ENCODE results near the gene CDH16.
"Not testable (repeated sequence)": the region's sequence is repeated elsewhere in the genome, so short reads cannot be mapped to it uniquely, and the experiment has no call there.

Gene CDH16

DNA sequence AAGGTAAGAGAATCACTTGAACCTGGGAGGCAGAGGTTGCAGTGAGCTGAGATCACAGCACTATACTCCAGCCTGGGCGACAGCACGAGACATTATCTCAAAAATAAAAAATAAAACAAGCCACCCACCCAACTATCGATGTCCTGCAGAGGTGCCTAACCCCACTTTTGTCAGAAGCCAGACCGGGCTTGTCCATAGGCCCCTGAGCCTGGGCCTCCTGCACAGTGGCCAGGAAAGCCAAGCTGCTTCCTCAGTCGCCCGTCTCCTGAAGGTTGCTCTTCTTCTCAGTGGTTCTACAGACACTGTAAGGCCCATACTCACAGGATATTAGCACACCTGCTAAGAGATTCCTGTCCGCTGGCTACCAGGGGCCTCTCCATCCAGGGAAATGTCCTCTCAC lies 27.9 kb upstream of the CDH16 start:
- no peak for DNase-seq

GRCh38 chr16:66945939-66946338 lies 27.3 kb upstream of the CDH16 start:
- DNase-seq = no peak

GRCh38 chr16:66944971-66945370 lies 26.3 kb upstream of the CDH16 start:
- not testable (repeated sequence) for DNase-seq

DNA sequence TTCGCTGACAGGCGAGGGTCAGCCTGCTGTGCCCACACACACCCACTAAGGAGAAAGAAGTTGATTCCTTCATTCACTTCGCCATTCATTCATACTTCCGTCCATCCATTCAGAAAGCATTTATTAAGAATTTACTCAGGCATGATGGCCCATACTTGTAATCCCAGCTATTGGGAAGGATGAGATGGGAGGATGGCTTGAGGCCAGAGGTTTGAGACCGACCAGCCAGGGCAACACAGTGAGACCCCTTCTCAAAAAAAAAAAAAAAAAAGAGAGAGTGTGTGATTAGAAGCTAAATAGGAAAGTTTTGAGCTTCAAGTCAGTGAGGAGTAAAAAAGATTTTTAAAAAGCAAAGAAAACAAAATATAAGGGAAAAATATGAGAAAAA lies 25.4 kb upstream of the CDH16 start:
- DNase-seq = no peak

- DNase-seq = no peak
These were observed 24.9 kb upstream of the CDH16 start for GRCh38 chr16:66943426-66944053.

- DNase-seq = no peak
These were observed 24.3 kb upstream of the CDH16 start for GRCh38 chr16:66942981-66943380.

DNA sequence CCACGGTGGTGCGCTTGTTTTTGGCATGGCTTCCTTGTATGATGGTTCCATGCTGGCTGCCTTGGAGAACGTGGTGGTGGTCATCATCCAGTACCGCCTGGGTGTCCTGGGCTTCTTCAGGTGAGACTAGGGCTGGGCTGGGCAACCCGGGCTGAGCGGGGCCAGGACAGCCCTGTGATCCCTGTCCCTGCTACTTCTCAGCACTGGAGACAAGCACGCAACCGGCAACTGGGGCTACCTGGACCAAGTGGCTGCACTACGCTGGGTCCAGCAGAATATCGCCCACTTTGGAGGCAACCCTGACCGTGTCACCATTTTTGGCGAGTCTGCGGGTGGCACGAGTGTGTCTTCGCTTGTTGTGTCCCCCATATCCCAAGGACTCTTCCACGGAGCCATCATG lies 21.6 kb upstream of the CDH16 start:
- DNase-seq = no peak

GRCh38 chr16:66939366-66939765 lies 20.7 kb upstream of the CDH16 start:
- DNase-seq = no peak

DNA sequence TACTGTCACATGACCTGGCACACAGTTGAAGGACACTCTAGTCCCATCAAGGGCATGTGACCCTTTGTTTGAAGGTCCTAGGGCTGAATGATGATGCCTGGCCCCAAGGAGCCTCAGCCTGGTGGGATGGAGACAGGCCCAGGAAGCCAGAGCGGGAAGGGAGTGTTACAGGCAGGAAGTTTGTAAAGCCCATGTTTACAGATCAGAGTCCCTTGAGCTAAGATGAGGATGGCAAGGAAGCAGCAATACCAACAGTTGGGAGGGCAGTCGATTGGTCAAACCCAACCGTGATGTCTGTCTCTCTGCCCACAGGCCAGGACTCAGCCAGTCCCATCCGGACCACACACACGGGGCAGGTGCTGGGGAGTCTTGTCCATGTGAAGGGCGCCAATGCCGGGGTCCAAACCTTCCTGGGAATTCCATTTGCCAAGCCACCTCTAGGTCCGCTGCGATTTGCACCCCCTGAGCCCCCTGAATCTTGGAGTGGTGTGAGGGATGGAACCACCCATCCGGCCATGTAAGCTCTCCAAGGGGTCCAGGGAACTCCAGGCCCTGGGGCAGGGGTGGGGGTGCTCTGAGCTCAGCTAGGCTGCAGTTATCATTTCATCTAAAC lies 19.1 kb upstream of the CDH16 start:
- DNase-seq = no peak

GRCh38 chr16:66936889-66937554 lies 18.3 kb upstream of the CDH16 start:
- DNase-seq = no peak

GRCh38 chr16:66936462-66936861 lies 17.8 kb upstream of the CDH16 start:
- no peak for DNase-seq

- DNase-seq = no peak
These were observed 16.8 kb upstream of the CDH16 start, which contains the start of gene CES2 for GRCh38 chr16:66935314-66936011. Gene CES2, plus strand, starts transcription at chr16:66935516. Its CDS starts 120 bp downstream, at chr16:66935636.

DNA sequence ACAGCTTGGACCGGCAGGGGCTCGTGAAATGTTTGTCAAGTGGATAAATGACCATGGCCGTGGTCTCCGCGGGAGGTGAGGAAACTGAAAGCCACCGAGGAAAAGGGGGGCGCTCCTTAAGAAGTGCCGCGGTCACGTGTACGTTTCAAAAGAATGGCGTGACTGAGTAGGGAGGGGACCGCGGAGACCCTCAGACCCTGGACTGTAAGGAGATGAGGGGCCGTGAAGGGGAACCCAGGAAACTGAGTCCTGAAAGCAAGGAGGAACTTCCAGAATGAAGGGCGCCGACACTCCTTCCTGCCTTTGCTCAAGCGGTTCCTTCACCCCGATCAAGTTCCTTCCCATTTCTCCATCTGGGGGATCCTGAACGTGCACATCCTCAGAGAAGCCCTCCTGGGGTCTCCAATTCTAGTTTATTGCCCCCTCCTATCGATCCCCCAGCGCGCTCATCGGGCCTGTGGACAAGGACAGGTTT lies 16.2 kb upstream of the CDH16 start:
- not testable (repeated sequence) for DNase-seq

GRCh38 chr16:66934138-66934838 lies 15.6 kb upstream of the CDH16 start, which contains the start of gene CIAO2B:
Gene CIAO2B, minus strand, starts transcription at chr16:66934402. Its CDS starts 38 bp downstream, at chr16:66934364.
- peak; percentile 62 for DNase-seq

DNA sequence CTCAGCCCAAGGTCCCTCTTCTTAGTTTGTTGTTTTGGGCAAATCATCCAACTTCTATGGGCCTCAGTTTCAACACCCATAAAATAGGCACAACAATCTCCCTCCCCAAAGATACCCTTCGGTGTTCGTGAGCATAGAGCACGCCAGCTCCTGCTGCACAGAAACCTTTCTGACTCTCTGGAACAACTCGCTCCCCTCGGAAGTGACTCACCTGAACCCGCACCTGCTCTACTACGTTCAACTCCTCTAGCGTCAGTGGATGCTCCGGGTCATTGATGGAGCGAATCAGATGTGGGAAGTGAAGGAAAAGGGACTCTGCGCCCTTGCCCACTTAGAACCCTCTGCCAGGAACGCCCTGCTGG lies 15.1 kb upstream of the CDH16 start:
- no peak for DNase-seq

DNA sequence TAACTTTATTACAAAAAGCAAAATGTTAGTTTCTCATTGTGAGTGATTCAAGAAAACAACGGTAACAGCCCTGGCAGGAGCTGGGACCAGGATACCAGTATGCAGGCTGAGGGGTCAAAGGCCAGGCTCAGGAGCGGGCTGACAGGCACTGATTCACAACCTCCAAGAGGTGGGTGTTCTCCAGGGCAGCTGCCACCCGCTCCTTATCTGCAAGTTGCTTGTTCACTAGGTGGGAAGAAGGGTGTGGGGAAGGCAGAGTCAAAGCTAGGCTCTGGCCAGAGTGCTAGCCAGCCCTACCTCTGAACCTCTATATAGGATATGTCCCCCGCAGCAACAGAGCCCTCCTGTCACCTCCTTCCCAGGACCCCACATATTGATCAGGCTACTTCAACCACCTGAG lies 13.4 kb upstream of the CDH16 start:
- no peak for DNase-seq

DNA sequence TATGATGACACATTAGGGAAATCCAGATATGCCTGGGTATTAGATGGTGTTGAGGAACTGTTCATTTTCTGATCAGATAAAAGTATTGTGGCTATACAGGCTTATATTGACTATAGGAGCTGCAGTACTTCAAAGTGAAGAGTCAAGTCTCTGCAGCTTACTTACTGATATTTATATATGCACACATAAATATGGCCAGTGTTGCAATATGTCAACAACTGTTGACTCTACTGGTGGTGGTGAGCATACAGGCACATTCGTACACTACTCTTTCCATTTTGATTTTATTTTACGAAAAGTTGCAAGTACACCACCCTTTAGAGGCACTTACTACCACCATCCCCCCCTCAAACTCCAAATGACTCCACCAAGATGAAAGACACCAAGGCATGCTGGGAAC lies 13.0 kb upstream of the CDH16 start:
- DNase-seq = no peak

GRCh38 chr16:66930189-66930588 lies 11.5 kb upstream of the CDH16 start:
- DNase-seq = no peak

GRCh38 chr16:66928702-66929388 lies 10.2 kb upstream of the CDH16 start:
- no peak for DNase-seq

DNA sequence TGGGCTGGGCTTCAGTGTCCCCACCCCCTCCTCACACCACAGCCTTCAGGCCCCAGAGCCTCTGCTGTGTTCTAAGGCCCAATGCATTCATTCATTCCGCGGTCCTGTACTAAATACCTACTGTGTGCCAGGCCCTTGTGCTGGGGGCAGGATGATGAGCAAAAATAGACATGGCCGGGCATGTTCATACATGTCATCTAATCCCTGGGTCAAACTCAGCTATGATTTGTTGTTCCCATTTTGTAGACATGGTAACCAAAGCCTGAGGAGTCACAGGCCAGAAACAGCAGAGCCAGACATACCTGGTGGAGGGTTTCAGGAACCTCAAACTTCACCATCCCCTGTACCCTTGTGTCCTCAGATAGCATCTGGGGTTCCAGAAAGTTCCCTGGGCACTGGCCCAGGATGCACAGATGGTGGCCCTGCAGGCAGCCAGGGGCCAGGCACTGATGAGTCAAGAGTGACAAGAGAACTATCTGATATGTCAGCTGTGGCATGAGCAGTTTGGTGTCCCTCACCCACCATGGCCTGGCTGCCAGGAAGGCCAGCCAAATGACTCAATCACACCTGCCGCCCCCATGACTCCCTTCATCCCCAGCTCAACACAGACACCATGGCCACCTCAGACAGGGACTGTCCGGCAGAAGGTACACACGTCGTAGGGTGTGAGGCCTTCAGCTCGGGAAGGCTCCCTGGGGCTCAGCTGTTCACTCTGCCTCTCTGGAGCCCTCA lies 9.4 kb upstream of the CDH16 start:
- DNase-seq = no peak

DNA sequence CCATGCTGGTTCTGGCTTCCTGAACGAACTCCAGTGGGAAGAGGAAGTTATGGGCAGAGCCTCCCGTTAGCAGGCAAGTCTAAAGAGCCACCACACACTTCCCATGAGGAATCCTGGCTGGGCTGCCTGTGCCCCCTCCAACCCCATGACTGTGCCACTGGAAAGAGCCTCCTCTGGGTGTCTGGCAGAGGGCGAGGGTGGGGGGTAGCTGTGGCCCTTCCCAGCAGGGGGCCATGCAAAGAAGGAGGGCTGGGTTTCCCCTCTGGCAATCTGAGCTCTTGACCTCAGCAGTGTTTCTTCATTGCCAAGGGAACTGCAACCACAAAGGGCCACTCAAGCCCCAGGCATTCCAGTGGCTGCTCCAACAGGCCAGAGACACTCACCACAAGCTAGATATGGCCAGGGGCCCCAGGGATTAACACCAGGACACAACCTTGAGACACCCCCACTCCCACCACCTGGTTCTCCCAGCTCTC lies 8.3 kb upstream of the CDH16 start:
- DNase-seq = no peak

Data from KG1 (cell line).